ENCODE results near the gene USP54.

USP54 gene

DNA sequence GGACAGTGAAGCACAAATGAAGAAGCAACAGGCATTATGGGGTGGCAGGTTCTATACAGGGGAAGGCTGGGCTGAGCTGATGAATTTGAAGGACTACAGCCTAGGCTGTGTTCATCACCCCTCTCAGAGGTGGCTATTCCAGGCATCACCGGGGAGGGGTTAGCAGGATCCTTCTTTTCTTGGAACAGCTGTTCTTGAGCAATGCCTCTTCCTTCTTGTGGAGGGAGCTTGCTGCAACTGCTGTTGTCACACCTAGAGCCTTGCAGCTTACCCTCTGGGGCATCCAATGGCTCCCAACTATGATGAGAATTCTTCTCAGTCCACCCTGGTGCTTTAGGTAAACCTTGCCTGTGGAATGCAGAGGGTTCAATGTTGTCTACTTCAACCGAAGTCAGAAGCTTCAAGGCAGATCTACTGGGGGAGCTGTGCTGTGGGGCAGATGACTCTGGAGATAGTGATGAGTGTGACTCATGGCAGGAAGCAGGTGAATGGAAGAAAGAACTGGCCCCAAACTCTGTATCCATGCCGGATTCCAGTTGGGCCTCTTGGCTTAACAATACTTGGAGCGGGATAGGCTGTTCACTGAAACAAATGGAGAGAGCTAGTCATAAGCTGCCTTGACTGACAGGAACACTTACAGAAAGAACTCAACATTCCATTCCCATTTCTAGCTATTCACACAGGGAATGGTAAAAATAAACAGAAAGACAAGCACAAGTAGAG lies 73.8 kb downstream of the USP54 start:
- no peak for DNase-seq

DNA sequence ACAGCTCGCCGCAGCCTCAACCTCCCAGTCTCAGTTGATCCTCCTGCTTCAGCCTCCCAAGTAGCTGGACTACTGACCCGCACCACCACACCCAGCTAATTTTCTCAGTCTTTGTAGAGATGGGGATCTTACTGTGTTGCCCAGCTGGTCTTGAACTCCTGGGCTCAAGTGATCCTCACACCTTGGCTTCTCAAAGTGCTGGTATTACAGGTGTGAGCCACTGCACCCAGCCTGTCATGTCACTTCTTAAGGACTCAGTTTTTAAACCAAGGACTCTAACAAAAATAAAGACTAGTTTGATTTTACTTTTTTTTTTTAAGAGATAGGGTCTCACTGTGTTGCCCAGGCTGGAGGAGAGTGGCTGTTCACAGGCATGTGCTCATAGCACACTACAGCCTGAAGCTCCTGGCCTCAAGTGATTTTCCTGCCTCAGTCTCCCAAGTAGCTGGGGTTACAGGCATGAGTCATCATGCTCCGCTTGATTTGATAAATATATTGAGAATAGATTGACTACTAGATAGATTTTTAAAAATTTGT lies 78.9 kb downstream of the USP54 start:
- DNase-seq = no peak

DNA sequence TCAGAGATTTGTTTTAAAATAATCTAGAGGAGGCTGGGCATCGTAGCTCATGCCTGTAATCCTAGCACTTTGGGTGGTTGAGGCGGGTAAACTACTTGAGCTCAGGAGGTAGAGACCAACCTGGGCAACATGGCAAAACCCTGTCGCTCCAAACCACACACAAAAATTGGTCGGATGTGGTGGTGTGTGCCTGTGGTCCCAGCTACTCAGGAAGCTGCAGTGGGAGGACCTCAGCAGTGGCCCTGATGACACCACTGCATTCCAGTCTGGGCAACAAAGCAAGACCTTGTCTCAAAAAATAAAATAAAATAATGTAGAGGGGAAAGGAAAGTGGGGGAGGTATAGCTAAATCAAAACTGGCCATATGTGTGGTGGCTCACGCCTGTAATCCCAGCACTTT lies 81.4 kb downstream of the USP54 start:
- no peak for DNase-seq

DNA sequence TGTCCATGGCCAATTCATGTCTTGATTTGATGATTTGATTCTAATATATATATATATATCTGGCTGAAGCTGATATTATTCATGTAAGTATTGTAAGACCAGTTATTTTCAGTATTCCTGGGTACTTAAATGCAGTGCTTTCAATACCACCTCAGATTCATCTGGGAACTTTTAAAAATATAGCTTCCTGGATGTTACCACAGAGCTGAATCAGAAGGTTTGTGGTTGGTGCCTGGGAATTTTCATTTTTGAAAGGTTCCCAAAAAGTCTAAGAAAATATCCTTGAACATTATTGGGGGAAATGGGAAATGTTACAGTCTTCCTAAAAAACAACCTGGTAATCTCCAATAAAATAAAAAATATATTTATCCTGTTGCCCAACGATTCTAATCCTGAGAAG lies 84.7 kb downstream of the USP54 start:
- no peak for DNase-seq

DNA sequence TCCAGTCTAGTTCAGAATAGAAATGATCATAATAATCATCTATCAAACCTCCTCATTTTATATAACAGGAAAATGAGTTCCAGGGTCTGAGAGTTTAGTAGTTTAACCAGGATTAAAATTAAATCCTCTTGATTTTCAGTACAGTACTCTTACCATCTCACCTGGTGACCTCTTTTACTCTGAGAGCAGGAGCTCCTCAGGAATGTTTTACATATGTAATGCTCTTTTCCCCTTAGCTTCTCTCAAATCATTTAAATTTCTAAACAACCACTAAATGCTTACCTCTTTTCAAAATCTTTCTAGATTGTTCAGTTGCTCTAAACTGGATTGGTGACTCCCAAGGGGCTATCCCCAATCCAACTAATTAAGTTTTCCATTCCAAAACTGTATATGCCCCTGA lies 85.1 kb downstream of the USP54 start:
- no peak for DNase-seq

DNA sequence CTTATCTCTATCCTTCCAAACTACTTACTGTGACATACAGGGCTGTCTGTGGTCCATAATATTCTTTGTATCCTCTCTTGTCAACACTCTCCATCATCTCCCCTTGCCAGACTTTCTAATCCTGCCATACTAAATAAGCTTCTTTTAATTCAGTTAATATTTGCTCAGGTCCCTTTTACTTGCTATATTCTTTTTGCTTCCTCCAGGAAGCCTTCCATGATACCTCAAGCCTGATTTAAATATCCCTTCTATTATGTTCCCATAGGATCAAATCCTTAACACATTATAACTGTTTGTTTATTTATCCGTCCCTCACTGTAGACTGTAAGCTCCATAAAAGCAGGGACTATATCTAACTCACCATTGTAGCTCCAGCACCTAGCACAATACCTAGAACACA lies 88.1 kb downstream of the USP54 start:
- no peak for DNase-seq

DNA sequence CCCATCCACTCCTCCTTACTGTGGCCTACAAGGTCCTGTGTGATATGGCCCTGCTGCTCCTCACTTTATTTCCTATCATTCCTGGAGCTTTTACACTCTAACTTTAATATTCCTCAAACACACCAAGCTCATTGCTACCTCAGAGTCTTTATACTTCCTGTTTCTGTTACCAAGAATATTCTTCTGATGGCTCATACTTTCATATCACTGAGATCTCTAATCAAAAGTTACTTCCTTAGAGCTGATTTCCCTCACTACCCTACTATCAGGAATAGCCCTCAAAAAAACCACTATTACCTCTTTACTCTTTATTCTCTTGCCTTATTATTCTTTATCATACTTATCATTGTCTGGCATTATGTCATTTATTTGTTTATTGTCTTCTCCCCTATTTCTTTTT lies 89.5 kb downstream of the USP54 start:
- no peak for DNase-seq

DNA sequence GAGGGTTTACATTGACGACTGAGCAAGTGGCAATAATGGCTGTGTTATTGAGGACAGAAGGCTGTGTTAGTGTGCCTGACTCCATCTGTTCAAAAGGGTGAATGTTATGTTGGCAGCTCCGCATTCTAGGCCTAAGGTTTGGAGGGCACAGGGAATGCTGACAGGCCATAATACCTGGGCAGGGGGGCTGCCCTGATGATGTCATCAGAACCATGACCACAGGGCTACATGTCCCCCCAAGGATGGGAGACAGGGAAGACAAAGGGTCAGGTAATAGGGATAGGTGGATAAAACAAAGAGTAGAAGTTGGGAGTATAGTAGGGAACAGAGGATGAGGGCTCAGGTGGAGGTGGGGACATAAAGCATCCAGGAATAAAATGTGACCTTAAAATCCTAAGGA lies 93.5 kb downstream of the USP54 start:
- no peak for DNase-seq

DNA sequence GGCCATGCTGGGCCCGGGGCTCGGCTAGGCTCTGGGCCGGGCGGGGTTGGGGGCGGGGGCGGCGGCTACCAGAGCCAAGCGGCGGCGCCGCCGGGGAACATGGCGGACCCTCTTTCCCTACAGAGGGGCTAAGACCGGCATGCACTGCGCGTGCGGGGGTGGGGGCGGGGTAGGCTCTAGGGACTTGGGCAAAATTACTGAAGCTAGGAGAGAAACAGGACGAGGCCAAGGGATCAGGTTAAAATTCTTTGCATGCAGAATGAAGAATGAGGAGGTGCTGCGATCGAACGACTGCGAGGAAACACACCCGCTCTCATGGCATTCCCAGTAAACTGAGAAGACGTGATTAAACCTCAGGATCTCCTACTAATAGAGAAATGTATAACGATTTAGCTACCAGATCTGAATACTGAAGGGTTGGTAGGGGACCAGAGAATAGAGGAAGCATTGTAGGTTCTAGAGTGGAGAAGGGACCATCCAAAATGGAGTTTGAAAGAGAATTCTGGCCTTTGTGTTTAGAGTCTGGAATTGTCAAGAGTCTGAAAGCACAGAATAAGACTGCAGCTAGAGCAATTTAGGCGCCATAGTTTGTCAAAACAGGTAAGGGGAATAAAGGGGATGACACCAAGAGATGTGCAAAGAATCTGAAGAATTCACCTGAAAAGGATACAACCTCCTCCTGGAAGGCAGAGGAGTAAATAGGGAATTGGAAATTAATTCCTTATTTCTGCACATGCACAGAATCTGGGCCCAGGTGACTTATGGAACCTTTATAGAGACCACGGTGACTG lies 95.1 kb downstream of the USP54 start, which contains the start of gene PPP3CB:
PPP3CB (minus strand) TSS at position 141 of the 791 bp plus-strand sequence; CDS start at position 6, 135 bp downstream.
- peak; percentile 68 for DNase-seq

DNA sequence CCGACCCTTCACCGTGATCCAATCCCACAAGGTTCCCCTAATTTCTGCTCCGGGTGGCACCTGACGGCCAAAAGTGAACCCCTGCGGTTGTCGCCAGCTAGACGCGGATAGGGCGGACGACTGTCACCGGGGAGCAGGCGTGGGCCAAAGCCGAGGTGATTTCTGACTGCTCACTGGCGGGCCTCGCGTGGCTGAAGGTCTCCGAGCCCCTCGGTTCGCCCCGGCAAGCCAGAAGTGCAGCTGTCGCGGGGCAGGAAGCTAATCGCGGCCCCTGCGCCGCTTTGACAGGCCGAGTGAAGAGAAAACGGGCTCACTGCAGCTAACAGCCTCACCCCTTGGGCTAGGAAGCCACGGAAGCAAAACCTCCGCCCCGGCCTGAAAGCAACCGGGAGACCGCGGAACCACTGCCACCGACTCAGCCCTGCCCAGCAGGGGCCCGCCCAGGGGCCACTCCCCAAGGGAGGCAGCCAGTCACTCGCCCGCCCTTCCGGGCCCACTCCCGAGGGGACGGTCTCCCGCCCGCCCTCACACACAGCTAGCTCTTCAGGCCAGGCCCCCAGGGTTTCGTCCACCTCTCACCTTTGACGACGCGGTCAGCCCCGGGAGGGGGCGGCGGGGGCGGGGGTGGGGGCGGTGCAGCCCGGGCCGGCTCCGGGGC lies 95.8 kb downstream of the USP54 start:
- DNase-seq = peak; percentile 33

DNA sequence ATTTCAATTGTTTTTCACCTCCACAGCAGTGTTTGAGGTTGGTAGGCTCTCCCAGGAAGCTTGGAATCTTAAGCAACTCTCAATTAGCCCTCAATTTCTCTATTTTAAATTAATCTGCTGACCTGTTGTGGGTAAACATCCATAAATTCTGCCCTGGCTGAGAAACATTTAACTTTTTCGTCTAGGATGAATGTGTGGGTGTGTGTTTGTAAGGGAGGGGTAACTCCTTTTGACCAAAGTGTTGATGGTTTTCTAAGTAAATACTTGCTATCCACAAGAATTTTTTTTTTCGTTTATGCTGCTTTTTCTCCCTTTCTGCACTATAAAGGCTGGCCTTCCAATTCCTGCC lies 96.3 kb downstream of the USP54 start:
- no peak for DNase-seq

DNA sequence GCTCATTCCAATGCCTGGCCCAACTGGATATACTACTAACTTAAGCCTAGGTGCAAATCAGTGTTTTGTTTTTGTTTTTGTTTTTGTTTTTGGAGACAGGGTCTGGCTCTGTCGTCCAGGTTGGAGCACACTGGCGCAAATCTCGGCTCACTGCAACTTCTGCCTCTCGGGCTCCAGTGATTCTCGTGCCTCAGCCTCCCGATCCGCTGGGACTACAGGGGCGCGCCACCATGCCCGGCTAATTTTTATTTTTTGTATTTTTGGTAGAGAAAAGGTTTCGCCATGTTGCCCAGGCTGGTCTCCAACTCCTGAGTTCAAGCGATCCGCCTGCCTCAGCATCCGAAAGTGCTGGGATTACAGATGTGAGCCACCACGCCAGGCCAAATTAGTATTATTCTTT lies 96.9 kb downstream of the USP54 start:
- DNase-seq = no peak

DNA sequence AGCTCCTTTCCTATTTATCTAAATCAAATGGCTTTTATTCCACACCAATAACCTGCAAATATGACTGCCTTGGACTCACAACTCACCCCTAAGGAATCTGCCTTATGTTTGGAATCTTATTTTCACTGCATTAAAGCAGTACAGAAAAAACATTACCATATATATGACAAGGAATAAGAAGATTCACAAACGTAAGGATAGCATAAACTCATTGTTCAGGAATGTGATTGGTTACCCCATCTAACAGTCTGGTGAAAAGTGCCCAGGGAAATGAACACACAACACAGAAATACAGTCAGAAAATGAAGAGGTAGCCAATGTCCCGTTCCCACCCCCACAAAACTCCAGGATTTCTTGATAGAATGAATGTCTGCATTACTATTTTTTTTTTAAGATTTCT lies 97.4 kb downstream of the USP54 start:
- no peak for DNase-seq

DNA sequence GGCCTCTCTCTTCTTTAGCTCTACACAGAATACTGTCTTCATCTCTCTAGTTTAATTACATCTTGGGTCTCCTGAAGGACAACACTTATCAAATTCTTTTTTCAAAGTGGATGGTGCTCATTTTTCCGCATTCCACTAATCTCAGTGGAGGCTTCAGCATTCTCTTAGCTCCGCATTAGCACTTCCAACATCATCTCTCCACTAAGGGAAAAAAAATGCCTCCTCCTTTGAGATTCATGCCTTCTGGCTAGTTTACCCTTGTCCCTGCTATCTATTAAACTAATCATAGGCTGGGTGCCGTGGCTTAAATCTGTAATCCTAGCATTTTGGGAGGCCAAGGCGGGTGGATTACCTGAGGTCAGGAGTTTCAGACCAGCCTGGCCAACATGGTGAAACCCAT lies 104.5 kb downstream of the USP54 start:
- no peak for DNase-seq

DNA sequence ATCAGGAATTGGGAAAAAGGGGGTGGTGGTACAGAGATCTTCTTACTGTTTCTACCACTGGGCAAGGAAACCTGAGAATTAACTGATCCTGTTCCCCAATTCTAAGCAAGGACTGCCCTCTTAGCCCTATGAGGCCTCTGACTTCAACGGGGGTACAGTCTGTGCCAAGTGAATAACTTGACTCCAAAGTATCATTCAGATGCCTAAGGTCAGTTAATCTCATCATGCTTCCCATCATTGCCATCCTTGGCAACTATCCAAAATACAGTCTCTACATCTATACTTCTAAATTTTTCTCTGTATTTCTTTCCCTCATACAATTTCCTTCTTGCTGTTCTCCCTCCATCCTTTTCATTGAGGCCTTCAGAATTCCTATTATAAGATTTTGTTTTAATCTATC lies 105.8 kb downstream of the USP54 start:
- DNase-seq = no peak

DNA sequence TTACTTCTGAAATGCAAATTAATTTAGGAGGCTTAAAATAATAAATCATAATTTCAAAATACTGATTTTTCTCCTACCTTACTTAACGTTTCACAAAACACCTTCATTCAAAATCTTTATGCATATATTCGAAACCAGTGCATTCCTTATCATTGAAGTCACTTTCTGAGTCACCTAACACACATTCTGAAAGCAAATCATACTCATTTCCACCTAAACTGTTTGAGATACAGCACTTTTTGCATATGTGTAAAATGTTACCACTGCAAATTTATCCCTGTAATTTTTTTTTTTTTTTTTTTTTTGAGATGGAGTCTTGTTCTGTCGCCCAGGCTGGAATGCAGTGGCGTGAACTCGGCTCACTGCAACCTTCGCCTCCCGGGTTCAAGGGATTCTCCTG lies 111.0 kb downstream of the USP54 start:
- DNase-seq = no peak

DNA sequence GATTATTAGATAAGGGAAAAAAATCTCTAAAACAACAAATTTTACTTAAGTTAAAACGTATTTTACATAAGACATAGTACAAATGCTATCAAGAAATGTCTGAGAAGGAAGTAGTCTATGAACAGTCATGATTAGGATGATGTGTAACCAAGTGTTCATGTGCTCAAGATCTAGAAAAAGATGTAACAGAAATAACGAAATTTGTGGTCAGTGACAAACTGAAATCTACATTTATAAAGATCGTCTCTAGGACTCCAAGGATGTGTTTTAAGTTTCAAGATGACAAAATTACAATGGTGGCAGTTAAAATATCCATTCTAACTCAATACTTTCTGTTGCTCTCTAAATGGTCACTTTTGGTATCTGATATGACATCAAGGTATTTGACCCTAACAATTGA lies 112.5 kb downstream of the USP54 start:
- no peak for DNase-seq

DNA sequence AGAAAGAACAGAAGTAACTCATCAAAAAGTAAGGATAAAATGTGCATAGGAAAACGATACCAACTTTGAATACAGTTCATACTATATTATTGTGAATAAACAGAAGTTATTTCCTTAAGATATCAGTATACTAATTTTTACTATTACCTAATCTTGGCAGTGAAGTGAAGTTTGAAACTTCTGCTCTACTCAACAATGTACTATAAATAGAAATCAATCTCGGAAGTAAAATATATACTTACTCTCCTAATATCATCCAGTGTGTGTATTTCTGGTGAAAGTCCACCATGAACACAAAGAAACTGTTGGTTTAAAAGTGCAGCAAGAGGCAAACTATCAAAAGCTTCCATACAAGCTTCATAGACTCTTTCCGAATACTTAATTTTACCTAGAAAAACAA lies 119.9 kb downstream of the USP54 start:
- DNase-seq = no peak

DNA sequence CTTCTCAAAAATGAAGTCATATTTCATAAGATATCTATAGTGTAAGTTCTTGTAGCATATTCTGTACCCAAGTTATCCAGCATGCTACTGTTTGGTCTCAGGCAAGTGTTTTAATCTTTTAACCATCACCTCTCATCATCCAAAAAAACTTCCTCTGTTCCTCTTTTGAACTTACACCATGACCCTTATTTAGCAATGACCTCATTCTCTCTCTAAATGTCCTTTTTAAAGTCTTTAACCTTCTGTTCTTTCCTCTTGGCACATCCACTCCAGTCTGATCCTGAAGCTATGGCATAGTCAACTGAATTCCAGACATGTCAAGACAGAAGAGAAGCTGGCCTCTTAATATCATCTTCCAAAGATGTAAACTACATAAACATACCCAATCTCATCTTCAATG lies 121.6 kb downstream of the USP54 start:
- no peak for DNase-seq

DNA sequence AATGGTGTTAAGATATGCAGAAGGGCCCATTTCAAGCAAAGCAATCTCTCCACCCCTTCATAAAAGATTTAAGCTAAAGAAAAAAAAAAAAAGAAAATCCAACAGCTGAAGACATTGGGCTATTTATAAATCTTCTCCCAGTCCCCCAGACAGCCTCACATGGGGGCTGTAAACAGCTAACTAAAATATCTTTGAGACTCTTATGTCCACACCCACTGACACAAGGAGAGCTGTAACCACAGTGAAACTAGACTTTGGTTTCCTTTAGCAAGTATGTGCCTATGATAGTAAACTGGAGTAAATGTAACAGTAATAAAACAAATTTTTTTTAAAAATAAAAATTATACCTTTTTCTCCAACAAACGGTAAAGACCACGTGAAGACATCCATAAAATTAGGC lies 123.9 kb downstream of the USP54 start:
- DNase-seq = no peak

DNA sequence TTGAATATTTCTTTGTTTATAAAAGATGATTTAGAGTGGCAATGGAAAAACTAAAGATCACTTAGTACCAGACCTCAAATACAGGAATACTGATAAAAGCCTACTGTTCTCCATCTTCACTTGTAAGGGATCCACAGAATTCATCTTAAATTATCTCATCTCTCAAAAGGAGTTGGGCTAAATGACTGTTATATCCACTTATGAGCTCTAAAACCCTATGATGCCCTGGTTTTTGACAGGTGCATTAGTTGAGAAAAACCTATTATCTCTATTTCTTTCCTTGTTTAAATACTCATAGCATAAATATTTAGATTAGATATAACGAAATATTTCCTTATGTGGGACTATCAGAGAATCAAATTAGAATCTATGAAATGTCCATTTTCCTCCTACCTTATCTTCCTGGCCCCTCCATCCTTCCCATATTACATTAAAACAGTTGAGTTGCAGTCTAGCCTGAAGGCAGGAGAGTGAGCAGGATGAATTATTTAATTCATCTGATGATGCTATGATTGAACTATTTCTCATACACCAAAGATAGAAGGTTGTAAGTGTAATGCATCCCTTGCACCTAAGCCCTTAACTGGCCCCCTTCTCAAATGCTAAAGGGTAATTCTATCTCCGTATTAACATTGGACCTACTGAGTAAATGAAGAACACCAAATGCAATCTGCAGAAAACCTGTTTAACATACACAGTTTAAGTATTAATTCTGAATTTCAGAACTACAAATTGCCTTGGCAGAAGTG lies 125.0 kb downstream of the USP54 start:
- no peak for DNase-seq

DNA sequence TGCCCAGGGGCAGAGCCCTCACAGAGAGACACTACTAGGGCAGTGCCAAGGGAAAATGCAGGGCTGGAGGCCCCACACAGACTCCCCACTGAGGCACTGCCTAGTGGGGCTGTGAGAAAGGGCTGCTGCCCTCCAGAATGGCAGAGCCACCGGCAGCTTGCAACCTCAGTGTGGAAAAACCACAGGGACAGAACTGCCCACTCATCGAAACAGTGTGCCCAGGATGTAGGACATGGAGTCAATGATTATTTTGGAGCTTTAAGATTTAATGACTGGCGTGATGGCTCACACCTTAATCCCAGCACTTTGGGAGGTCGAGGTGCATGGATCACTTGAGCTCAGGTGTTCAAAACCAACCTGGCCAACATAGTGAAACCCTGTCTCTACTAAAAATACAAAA lies 130.2 kb downstream of the USP54 start:
- no peak for DNase-seq

DNA sequence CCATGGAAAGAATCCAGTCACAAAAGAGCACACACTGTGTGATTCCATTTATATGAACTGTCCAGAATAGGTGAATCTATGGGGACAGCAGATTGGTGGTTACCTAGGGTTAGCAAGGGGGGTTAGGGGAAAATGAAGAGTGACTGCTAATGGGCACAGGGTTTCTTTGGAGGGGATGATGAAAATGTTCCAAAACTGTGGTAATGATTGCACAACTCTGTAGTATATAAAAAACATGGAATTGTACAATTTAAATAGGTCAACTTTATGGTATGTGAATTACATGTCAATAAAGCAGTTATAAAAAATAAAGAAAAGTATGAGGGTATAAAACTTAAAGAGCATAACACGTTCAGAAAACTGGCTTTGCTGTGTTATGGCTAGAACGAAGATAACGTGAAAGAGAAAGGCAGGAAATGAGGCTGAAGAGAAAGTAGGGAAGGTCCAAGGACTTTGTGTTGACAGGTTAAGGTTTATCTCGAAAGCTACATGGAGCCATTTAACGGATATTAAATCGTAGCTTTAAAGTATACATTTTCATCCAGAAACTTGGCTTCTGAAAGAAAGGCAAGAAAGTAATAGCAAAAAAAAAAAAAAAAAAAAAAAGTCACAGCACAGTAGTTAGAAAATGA lies 131.3 kb downstream of the USP54 start:
- no peak for DNase-seq

All from DMS79 treated with DMSO at 0.1 percent for 48 hours (cell line).